GM06990 (cell line): ENCODE measurements around the gene INHBB.

Source experiments
- DNase-seq: peaks from one replicate; pipeline ENCODE4 v3.0.0-alpha.2; 2011; ENCODE audit not compliant: insufficient read length; ENCODE audit errors: extremely low read depth
- H3K27me3 ChIP-seq: replicated peaks from 2 replicates; pipeline ENCODE4 v1.6.0; 2011; ENCODE audit warnings: low read length; ENCODE audit not compliant: control insufficient read depth, insufficient read depth
- H3K36me3 ChIP-seq: 2 replicates; pipeline ENCODE4 v1.5.1; 2011; ENCODE audit warnings: low read length; ENCODE audit not compliant: control insufficient read depth, insufficient read depth
- H3K4me3 ChIP-seq: replicated peaks from 2 replicates; pipeline ENCODE4 v1.5.1; 2011; ENCODE audit warnings: low read depth, mild to moderate bottlenecking, control low read depth, low read length
- TF ChIP-seq, protein P1 (sequence below): IDR thresholded peaks from 2 replicates; pipeline ENCODE4 v1.5.1; 2011; ENCODE audit warnings: low read length, control low read depth, mild to moderate bottlenecking, inconsistent platforms; ENCODE audit not compliant: insufficient read depth, poor library complexity, severe bottlenecking

INHBB gene

DNA sequence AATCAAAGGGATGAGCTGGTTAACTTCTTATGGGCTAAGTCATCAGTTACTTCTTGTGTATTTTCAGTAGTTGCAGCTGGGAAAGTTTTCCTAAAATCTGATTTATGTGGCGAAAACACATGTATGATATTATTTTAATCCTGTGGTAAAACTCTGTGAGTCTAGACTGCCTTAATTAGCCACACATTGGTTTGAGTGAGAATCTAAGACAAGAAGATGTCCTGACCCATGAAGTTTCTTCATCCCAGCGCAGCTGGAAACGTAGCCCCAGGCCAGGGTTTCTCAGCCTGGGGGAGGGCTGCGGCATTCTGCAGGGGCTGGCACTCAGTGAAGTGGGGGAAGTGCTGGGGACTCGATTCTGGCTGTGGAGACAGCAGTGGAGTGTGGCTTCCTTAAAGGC is 44.7 kb upstream of the INHBB start:
- H3K4me3 ChIP-seq = no peak overlapping the region
- no peaks in the 10 kb centered on the region for H3K27me3 ChIP-seq
- DNase-seq = no peak
- TF ChIP-seq, protein P1, sequence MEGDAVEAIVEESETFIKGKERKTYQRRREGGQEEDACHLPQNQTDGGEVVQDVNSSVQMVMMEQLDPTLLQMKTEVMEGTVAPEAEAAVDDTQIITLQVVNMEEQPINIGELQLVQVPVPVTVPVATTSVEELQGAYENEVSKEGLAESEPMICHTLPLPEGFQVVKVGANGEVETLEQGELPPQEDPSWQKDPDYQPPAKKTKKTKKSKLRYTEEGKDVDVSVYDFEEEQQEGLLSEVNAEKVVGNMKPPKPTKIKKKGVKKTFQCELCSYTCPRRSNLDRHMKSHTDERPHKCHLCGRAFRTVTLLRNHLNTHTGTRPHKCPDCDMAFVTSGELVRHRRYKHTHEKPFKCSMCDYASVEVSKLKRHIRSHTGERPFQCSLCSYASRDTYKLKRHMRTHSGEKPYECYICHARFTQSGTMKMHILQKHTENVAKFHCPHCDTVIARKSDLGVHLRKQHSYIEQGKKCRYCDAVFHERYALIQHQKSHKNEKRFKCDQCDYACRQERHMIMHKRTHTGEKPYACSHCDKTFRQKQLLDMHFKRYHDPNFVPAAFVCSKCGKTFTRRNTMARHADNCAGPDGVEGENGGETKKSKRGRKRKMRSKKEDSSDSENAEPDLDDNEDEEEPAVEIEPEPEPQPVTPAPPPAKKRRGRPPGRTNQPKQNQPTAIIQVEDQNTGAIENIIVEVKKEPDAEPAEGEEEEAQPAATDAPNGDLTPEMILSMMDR = no peak
- peaks cover 3% of the 10 kb centered on the region for H3K36me3 ChIP-seq

DNA sequence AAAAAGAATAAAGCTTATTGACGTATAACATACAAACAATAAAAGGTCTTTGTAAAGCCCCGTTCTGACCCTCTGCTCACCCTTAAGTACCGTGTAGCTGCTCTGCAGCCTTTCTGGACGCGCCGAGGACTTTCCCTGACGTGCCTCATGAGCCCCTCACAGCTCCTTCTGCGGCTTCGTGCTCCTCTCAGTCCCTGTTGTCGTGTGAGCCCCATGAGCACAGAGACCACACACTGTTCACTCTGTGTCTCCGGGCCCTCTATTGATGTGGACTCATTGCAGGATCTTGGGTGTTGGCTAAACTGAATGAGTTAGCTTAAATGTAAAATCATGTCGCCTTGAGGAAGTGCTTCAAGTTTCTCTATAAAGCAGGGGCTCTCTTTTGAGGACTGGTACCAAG is 43.6 kb upstream of the INHBB start:
- Histone ChIP-seq H3K4me3 (no peak overlapping the region), H3K36me3 (peaks cover 3% of the 10 kb centered on the region), H3K27me3 (no peaks in the 10 kb centered on the region)
- TF ChIP-seq, protein P1 = no peak
- DNase-seq = no peak

DNA sequence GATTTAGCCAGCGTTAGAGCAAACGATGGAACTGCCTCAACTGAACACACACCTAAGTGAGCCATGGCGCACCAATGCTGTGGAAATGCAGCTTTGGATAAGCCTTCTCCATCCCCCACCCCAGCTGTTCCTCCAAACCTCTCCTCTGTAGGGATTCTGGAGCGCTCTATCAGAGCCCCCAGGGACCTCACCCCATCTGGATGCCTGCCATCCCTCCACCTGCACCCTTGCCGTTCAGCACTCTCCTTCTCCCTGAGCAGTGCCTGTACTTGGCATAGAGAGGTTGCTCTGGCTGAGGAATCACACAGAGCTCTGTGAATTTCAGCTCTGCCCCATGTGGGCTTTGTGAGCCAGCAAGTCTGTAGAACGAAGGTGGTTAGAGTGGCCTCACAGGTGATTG is 42.8 kb upstream of the INHBB start:
- DNase-seq = no peak
- TF ChIP-seq, protein P1 = no peak

DNA sequence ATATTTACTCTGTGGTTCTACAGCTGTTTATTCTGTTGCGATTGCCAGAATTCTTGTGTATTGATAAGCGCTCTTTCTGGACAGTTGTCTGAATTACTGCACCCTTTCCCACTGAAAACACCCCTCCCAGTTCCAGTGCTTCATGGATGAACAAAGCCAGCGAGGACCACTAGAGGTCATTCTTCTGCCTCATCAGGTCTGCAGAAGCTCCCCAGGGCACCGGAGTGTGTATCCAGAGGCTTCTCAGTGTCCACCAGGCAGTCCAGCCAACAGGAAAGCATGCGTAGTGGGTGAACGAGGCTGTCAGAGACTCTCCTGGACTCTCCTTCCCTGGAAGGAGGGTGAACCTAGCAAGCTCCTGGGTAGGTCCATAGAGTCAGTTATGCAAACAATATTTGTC is 40.6 kb upstream of the INHBB start:
- H3K4me3 ChIP-seq = no peak overlapping the region
- TF ChIP-seq, protein P1 = peak; percentile 44
- peaks cover 3% of the 10 kb centered on the region for H3K36me3 ChIP-seq
- H3K27me3 ChIP-seq = no peaks in the 10 kb centered on the region
- DNase-seq = no peak

More for the DNA sequence above, 42.8 kb upstream of the INHBB start:
- no peak overlapping the region for H3K4me3 ChIP-seq
- peaks cover 3% of the 10 kb centered on the region for H3K36me3 ChIP-seq
- H3K27me3 ChIP-seq = no peaks in the 10 kb centered on the region

DNA sequence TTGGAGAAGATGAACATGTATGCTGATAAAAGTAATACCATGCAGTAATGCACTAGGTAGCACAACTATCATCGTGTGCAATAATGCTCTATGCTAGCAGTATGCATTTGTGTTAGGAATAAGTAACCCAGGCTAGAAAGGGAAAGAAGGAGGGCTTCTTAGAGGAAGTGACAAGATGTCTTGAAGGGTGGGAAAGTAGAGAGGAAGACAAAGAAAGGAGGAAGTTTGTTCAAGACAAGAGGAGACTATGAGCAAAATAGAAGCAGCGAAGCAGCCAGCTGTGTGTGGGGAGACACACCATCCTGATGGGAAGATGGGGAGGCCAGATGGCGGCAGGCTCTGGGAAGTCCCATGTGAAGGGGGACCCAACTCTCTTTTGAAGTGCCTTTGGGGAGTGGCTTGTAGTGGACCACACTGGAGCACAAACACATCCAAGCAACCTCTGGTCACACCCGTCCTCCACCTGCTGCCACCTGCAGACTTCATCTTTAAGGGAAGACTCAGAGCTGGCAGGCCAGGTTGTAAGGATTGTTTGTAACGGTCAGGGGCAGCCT is 39.9 kb upstream of the INHBB start:
- Histone ChIP-seq H3K4me3 (no peak overlapping the region), H3K27me3 (no peaks in the 10 kb centered on the region), H3K36me3 (no peaks in the 10 kb centered on the region)
- DNase-seq = no peak
- TF ChIP-seq, protein P1 = no peak

DNA sequence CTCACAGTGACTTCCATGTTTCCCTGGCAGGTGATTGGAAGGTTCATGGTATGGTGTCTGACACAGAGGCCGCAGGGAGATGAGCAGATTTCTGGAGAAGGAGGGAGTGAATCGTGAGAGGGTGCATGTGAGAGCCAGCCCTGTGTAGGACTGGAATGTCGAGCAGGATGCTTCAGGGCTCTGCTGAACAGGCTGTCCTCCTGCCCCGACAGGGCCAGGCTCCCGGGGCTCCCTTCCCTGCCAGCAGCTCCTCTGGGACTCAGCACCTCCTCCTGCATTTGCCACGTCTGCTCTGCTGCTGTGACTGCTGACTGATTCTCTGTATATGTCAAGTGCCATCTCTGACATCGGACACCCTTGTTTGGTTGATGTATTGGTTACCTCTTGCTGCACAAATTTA is 38.5 kb upstream of the INHBB start:
- H3K36me3 ChIP-seq = no peaks in the 10 kb centered on the region
- no peak overlapping the region for H3K4me3 ChIP-seq
- no peaks in the 10 kb centered on the region for H3K27me3 ChIP-seq
- TF ChIP-seq, protein P1 = no peak
- no peak for DNase-seq
